Hepatocyte (in vitro differentiated cells): ENCODE data around the gene POTEG.
"Not testable (repeated sequence)": the region's sequence is repeated elsewhere in the genome, so short reads cannot be mapped to it uniquely, and the experiment has no call there.

Source experiments
- CTCF ChIP-seq: fragments of 200-600 bp; sonication (generic); IDR thresholded peaks from 2 replicates; pipeline ENCODE4 v1.5.1; 2016; ENCODE audit warnings: antibody characterized with exemption, mild to moderate bottlenecking; ENCODE audit not compliant: poor library complexity
- EZH2 ChIP-seq: fragments of 200-600 bp; sonication (generic); IDR thresholded peaks from 2 replicates; pipeline ENCODE4 v1.6.1; 2016; ENCODE audit warnings: antibody characterized with exemption, mild to moderate bottlenecking, borderline replicate concordance

DNA sequence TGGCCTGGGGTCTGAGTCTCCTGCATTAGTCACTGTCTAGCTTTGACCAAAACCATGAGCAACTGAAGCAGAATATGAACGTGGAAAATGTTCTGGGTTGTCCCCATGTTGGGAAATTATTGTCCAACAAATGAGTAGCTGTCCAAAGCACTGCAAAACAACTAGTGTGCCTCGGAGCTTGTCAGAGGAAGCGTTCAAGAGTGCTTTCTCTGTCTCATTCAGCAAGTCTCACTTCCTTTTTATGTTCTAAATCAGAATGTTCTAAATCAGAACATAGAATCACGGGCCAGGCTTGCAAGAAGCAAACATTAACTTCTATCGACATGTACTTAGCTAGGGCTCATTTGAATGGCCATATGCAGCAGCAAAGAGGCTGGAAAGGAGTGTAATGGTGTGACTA lies 5.1 kb upstream of the POTEG start:
- TF ChIP-seq CTCF, EZH2: not testable (repeated sequence)
